Measurements from ENCODE around the gene RSL24D1.
A peak's percentile ranks its signal among the peaks of the same experiment; 100 is the strongest.
"Not testable (repeated sequence)": the region's sequence is repeated elsewhere in the genome, so short reads cannot be mapped to it uniquely, and the experiment has no call there.

Gene RSL24D1

GRCh38 chr15:55202206-55202605 is 5.5 kb upstream of the RSL24D1 start:
- DNase-seq = no peak

GRCh38 chr15:55198706-55199105 is 2.0 kb upstream of the RSL24D1 start:
- DNase-seq = no peak

DNA sequence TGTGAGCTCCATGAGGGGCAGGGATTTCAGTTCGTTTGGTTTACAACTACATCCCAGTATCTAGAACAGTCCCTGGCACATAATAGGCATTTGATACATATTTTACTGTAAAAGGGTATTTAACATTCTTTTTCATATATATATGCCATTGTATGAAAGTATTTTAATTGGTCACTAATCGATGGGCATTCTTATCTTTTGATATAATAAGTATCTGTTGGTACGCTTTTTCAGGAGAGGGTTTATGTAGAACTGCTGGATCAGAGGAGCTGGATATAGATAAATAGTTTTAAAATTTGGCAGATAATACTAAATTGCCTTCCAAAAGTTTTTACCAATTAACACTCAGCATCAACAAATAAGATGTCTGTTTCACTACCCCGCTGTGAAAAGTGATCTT is 978 bp upstream of the RSL24D1 start:
- DNase-seq = no peak

GRCh38 chr15:55197362-55197705 is 593 bp upstream of the RSL24D1 start:
- DNase-seq = no peak

- DNase-seq = no peak
These were observed 745 bp downstream of the RSL24D1 start for GRCh38 chr15:55195996-55196395.

DNA sequence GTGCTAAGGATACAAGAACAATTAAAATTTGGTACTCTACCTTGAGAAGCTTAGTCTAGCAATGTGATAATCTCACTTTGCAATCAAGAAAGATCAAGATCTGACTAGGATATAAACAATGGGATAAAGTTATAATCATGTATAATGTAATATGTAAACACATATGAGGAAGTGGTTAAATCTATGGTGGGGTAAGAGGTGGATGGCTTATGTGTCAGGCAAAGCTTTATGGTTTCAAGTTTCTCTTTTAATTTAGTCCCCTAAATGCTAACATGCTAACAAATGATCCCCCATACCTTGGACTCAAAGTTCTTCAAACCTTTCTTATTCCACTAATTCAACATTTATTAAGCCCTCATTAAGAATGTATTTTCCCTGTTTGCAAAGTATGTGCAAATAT is 2.5 kb downstream of the RSL24D1 start:
- no peak for DNase-seq

DNA sequence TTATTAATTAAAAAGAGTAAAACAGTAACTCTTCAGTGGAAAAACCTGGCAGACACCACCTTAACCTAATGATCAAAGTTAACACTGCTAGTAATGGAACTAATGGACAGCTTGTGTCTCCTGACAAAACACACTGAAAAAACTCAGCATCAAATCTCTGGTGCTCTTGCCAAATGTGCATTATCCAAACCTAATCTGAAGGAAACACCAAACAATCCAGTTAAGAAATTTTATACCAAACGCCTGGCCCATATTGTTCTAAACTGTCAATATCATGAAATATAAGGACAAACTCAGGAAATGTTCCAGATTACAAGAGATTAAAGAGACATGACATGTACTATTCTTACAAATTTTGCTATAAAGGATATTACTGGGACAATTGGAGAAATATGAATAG is 10.4 kb downstream of the RSL24D1 start:
- no peak for DNase-seq

DNA sequence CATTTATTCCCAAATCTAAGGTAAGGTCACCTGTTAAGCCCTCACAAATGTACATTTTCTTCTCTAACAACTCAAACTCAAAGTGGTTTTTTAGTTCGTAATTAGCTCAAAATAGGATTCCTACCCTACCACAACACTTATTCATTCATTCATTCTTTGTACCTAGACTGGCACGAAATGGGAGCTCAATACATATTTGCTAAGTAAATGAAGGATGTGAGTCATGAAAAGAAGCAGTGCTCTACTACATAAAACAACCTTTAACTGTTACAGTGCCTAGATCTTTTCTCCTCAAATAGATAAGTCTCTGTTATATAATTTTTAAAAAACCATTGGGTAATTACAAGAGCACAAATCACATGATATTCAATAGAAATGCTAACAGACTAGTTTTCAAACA is 13.1 kb downstream of the RSL24D1 start:
- no peak for DNase-seq

- DNase-seq = no peak
These were observed 17.6 kb downstream of the RSL24D1 start for GRCh38 chr15:55179141-55179540.

DNA sequence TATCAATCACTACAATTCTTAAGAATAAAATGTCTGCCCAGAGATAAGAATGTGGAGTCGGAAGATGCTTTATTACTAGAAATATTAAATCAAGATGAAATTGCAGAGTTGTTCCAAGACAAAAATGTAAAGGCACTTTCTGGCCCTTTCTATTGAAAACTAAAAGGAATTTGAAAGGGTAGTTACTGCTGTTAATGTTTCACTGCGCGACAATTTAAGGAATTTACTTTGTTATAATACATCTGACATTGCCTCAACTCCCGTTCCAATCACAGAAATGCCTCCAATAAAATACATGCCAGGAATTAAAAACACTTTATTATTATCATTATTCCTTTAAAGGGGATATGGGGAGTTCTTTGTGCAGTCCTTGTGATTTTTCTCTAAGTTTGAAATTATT is 26.4 kb downstream of the RSL24D1 start:
- DNase-seq = no peak

DNA sequence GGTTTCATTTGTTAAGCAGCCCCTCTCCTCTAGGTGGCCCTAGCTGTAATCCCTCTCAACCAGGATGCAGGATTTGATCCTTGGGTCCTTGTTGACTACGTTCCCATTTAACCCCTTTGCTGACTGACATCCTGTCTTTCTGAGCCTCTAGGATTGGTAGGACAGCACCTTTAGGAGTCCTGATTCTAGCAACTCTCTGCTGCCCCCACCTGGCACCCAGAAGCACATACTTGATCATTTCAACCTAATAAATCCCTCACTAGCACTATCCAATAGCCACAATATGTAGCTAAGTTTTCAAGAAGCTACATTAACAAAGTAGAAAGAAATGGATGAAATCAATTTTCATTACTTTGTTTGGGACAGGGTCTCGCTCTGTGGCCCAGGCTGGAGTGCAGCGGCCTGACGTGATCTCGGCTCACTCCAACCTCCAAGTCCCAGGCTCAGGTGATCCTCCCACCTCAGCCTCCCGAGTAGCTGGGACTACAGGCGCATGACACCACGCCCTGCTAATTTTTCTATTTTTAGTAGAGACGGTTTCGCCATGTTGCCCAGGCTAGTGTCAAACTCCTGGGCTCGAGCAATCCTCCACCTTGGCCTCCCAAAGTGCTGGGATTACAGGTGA is 28.3 kb downstream of the RSL24D1 start:
- peak; percentile 43 to 49 for DNase-seq

DNA sequence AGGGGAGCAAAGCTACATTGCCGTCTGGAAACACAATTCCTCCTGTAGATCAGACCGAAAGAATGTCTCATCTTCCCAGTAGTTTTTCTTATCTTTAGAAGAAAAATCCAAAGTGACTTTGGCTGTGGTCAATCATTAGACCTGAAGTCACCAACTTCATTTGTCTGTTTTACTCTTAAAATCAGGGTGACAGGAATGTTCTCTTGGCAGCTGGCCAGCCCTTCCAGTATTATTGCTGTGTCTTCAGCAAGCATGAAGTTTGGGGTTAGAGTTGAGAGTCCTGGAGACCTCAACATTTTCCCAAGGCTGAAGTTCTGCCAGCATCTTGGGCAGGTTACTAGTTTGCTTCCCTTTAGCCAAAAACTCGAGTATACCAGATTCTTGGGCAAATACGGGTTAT is 32.5 kb downstream of the RSL24D1 start:
- no peak for DNase-seq

- DNase-seq = no peak
These were observed 45.1 kb downstream of the RSL24D1 start for GRCh38 chr15:55151631-55152030.

DNA sequence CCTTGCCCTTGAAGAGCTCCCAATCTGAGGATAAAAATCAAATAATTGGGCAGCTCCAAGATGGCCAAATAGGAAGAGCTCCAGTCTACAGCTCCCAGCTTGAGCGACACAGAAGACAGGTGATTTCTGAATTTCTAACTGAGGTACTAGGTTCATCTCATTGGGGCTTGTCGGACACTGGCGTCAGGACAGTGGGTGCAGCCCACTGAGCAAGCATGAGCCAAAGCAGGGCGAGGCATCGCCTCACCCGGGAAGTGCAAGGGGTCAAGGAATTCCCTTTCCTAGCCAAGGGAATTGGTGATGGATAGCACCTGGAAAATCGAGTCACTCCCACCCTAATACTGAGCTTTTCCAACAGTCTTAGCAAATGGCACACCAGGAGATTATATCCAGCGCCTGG is 53.6 kb downstream of the RSL24D1 start:
- DNase-seq = not testable (repeated sequence)

- DNase-seq = no peak
These were observed 62.8 kb downstream of the RSL24D1 start for GRCh38 chr15:55133972-55134371.

- no peak for DNase-seq
These were observed 64.1 kb downstream of the RSL24D1 start for GRCh38 chr15:55132672-55133071.
